IPS-18a (cell line): ENCODE measurements around the gene PHC2.

Source experiments
- H3K27ac ChIP-seq: one replicate; pipeline ENCODE4 v1.5.1; 2013; ENCODE audit warnings: low read length
- H3K27me3 ChIP-seq: one replicate; pipeline ENCODE4 v1.6.1; 2013; ENCODE audit warnings: mild to moderate bottlenecking, low read length; ENCODE audit not compliant: control insufficient read depth, insufficient read depth
- H3K36me3 ChIP-seq: one replicate; pipeline ENCODE4 v1.6.1; 2013; ENCODE audit warnings: low read depth, low read length; ENCODE audit not compliant: control insufficient read depth
- H3K4me1 ChIP-seq: one replicate; pipeline ENCODE4 v1.6.1; 2013; ENCODE audit warnings: low read depth, low read length; ENCODE audit not compliant: control insufficient read depth
- H3K4me3 ChIP-seq: one replicate; pipeline ENCODE4 v1.5.1; 2013; ENCODE audit warnings: low read length
- H3K9ac ChIP-seq: one replicate; pipeline ENCODE4 v1.6.1; 2013; ENCODE audit warnings: mild to moderate bottlenecking, low read length, moderate library complexity
- H3K9me3 ChIP-seq: one replicate; pipeline ENCODE4 v1.6.1; 2013; ENCODE audit warnings: low read depth, low read length; ENCODE audit not compliant: control insufficient read depth

Gene PHC2

DNA sequence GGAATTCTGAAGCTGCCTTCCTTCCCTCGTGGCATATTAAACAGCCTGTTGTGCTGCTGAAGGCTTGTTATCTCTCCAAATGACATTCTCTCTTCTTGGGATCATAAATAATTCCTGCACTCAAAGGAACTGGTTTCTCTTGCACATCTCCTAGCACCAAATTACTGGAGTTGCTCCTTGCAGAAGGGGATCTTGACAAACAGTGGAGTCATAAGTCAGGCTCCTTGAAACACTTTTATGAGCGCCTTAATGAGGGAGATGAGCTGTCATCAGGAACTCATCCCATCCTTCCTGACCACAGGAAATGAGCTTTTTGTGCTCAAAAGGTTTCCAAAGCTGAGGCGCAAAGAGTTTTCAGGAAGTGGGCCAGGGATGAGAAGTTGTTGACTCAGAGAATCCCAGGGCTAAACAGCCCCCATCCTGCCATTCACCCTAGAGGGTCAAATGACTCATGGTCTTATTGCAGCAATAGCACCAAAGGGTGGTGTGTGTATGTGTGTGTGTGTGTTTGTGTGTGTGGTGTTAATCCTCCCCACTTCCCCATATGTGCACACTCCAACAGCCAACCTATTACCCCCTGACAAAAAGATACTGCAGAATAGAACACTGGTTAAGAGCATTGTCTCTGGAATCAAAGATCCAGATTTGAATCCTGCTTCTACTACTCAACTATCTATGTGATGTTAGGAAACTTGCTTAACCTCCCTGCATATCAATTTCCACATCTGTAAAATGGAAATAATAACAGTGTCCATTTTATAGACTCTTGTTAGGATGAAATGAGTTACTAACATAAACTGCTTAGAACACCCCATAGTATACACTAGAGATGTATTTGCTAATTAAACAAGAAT lies 2.8 kb upstream of the PHC2 start:
- Histone ChIP-seq H3K9ac (no peak overlapping the region), H3K27me3 (peaks cover 27% of the 10 kb centered on the region), H3K4me1 (peaks cover 11% of the 10 kb centered on the region), H3K9me3 (no peaks in the 10 kb centered on the region), H3K4me3 (no peak overlapping the region), H3K27ac (no peak overlapping the region), H3K36me3 (no peaks in the 10 kb centered on the region)

DNA sequence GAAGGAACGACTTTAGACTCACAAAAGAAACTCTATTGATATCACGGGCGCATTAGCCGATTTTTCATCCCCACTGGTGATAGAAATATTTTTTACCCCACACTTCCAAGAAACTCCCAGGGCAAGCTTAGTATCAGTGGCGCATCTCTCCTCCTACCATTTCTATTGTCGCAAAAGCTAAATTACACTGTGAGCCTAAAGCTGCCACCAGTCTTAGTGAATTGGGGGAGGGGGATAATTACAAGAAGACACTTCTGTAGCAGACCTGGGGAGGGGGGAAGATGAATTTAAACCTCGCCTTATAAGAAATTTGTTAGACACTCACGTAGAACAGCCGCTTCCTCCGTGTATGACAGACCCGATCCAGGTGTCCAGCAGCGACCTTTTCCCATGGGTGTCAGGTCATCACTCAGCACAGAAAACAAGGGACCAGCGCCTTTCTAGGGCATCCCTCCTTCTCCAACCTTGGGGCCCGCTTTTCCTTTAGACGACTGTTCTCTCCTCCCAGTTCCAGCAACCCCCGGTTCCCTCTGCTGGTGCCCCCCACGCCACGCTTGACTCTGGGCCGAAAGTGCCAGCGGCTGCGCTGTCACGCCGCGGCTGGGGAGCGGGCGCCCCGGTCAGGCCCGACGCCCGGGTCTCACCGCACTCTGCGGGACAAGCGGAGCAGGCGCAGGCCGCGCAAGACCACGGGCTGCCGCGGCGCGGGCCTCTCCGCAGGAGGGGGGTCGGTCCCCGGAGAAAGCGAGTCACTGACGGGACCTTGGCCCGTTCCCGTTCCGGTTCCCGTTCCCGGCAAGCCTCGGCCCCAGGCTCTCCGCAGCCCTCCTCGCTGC lies 821 bp downstream of the PHC2 start:
- Histone ChIP-seq H3K9ac (no peak overlapping the region), H3K4me3 (peak overlapping the region; percentile 62)

DNA sequence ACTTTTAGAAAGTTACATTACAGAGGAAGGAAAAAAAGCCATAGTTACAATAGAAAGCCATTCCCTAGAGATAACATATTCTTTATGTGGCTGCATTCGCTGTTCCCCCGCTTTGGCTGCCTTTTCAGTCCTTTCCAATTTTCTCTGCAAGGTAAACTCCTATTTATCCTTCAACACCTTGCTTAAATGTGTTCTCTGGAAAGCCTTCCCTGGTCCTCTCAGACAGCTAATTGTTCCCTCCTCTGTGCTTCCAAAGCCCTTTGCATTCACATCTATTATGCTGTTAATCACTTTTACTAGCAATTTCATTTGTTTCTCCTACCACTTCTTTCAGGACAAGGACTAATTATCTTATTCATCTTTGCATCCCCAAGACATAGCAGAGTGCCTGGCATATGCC lies 1.6 kb downstream of the PHC2 start:
- Histone ChIP-seq H3K4me1 (peaks cover 13% of the 10 kb centered on the region), H3K9ac (no peak overlapping the region), H3K4me3 (peak overlapping the region; percentile 62), H3K36me3 (no peaks in the 10 kb centered on the region), H3K27me3 (peaks cover 37% of the 10 kb centered on the region), H3K27ac (no peak overlapping the region), H3K9me3 (no peaks in the 10 kb centered on the region)

More for the DNA sequence above, 821 bp downstream of the PHC2 start:
- Histone ChIP-seq H3K36me3 (no peaks in the 10 kb centered on the region), H3K4me1 (peaks cover 11% of the 10 kb centered on the region), H3K27ac (no peak overlapping the region), H3K27me3 (peaks cover 37% of the 10 kb centered on the region), H3K9me3 (no peaks in the 10 kb centered on the region)

DNA sequence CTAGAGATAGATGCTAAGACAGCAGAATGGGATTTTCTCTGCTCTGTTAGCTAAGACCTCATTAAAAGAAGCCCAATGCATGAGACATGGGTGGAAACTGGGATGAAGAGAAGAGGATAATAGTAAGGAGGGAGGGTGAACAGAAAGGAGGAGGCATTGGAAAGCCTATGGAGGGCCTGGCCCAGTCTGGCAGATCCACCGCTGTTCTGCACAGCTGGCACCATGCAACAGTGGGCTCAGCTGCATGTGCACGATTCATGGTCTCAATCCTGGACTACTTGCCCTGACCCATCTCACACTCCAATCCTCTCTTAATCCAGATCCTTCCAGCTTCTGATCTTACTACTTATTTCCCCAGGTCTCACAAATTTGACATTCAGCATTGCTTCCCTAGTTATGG lies 2.2 kb downstream of the PHC2 start:
- Histone ChIP-seq H3K9ac (no peak overlapping the region), H3K4me3 (no peak overlapping the region)

DNA sequence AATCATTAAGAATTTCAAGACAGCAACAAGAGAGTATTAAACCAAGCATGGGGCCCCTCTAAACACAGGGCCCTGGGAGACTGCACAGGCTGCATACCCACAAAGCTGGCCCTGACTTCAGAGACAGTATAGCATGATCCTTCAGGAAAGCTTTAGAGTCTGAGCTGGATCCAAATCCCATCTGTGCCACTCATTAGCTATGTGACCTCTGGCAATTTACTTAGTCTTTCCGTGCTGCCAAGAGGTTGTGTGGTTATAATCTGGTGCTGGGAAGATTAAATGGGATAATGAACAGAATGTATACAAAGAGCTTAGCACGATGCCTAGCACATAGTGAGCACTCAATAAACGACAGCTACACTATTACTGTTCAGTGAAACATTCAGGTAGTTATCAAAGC lies 4.0 kb downstream of the PHC2 start:
- no peak overlapping the region for H3K4me3 ChIP-seq
- H3K27ac ChIP-seq = no peak overlapping the region
- H3K9ac ChIP-seq = no peak overlapping the region
- H3K36me3 ChIP-seq = no peaks in the 10 kb centered on the region
- peaks cover 18% of the 10 kb centered on the region for H3K4me1 ChIP-seq
- no peaks in the 10 kb centered on the region for H3K9me3 ChIP-seq
- peaks cover 35% of the 10 kb centered on the region for H3K27me3 ChIP-seq

More for the DNA sequence above, 2.2 kb downstream of the PHC2 start:
- Histone ChIP-seq H3K4me1 (peaks cover 18% of the 10 kb centered on the region), H3K9me3 (no peaks in the 10 kb centered on the region), H3K27me3 (peaks cover 37% of the 10 kb centered on the region), H3K36me3 (no peaks in the 10 kb centered on the region), H3K27ac (no peak overlapping the region)

DNA sequence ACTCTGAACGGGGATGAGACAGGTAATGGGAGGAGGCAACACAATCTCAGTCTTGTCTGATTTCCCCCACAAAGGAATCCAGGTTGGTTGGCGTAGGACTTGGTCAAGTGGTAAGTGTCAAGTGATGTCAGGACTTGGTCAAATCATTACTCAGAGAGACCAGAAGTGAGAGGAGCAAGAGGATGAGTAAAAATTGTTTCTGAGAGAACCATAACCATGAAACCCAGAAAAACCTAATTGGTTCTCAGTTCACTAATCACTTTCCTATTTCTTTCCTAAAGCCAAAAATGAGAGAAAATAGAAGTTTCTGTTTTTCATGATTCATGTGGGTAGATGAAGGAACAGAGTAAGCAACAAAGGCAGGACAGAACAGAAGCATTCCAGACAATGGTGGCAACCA lies 5.0 kb downstream of the PHC2 start:
- Histone ChIP-seq H3K27ac (no peak overlapping the region), H3K9me3 (no peaks in the 10 kb centered on the region), H3K27me3 (peaks cover 27% of the 10 kb centered on the region), H3K4me1 (peaks cover 18% of the 10 kb centered on the region), H3K9ac (no peak overlapping the region), H3K4me3 (no peak overlapping the region), H3K36me3 (no peaks in the 10 kb centered on the region)

DNA sequence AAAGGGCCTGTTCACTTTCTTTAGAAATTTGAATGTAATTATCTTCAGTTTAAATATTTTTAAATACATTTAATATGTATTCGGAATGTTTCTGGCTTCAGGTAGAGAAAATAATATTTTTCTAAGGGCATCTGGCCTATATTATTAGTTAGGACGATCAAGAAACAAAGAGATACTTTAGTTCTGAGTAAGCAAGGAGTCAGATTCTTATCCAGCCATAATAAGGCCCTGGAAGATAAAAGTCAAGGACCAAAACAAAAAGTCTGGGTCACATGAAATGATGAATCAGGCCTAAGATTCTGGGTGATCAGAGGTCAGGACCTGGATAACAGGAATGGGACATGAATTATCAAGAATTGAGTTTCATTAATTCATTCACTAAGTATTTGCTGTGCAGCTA lies 6.3 kb downstream of the PHC2 start:
- Histone ChIP-seq H3K4me3 (no peak overlapping the region), H3K4me1 (peaks cover 15% of the 10 kb centered on the region), H3K36me3 (no peaks in the 10 kb centered on the region), H3K27me3 (peaks cover 19% of the 10 kb centered on the region), H3K27ac (no peak overlapping the region), H3K9ac (no peak overlapping the region), H3K9me3 (no peaks in the 10 kb centered on the region)

DNA sequence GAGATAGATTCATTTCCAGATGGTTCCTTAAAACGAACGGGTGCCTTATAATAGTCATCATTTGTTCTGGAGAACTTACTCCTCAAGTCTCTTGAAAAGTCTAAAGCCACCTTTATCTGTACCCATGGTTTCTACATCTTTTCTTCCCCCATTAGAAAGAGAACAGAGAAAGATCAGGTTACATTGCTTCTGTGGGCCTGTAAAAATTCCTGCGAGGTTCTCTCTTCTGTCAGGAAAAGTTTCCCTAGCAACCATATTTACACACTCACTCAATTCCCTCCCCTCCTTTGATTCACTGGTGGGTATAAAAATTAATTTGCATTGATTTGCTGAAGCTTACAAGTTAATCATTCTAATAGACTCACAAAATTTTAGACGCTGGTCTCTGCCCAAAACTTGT lies 6.7 kb downstream of the PHC2 start:
- H3K4me3 ChIP-seq = no peak overlapping the region
- H3K36me3 ChIP-seq = no peaks in the 10 kb centered on the region
- no peaks in the 10 kb centered on the region for H3K9me3 ChIP-seq
- H3K27me3 ChIP-seq = peaks cover 15% of the 10 kb centered on the region
- no peak overlapping the region for H3K27ac ChIP-seq
- H3K4me1 ChIP-seq = peaks cover 11% of the 10 kb centered on the region
- H3K9ac ChIP-seq = no peak overlapping the region

DNA sequence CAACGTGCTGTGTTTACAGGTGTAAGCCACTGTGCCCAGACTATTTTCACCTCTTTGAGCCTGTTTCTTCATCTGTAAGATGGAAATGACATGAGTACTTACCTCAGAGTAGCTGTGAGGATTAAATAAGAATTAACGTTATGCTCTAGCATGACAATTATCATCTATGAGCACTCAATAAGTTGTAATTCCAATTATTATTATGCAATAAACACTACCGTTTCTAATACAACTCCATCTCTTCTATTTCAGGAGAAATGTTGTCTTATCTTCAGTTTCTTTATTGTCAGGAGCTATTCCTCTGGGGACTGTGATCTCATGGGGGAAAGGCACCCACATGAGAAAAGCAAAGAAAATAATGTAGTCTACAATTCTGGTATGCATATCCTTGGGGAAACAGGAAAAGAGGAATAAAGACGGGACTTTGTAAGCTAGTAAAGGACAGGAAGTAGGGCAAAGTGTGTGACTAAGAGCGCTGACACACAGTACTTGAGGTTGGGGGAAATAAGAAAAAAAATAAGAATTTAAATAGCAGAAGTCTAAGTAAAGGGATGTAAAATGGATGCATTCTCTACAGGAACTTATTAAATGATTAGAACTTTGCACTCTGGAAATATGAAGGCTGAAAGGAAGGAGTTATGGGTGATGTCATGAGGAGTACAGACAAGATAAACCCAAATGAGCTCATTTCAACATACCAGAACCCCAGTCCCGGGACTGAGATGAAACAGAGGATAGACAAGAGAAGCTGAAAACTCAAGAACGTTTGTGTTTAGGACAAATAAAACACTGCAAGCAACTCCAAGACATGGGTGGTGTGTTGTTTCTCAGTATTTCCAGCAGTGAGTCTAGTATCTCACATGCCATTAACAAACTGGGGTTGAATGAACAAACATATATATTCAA lies 9.8 kb downstream of the PHC2 start:
- H3K27ac ChIP-seq = no peak overlapping the region
- H3K9me3 ChIP-seq = peaks cover under 1% of the 10 kb centered on the region
- H3K36me3 ChIP-seq = no peaks in the 10 kb centered on the region
- H3K4me3 ChIP-seq = no peak overlapping the region
- peaks cover 7% of the 10 kb centered on the region for H3K4me1 ChIP-seq
- no peak overlapping the region for H3K9ac ChIP-seq
- no peaks in the 10 kb centered on the region for H3K27me3 ChIP-seq

DNA sequence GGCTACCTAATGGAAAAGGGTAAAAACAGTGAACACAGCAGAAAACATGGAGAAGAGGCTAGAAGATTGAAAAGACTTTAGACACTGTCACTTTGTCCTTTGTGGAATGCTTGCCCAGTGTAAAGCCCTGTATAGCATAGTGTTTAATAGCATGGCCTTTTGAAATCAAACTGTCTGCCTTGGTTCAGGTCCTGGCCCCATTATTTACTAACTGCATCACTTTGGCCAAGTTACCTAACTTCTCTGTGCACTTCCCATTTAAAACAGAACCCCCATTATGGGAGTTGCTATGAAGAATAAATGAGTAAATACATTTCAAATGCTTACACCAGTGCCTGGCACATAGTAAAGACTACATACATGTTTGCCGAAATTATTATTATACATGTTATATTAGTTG lies 12.1 kb downstream of the PHC2 start:
- Histone ChIP-seq H3K9ac (no peak overlapping the region), H3K27ac (no peak overlapping the region), H3K4me1 (no peaks in the 10 kb centered on the region), H3K4me3 (no peak overlapping the region), H3K36me3 (no peaks in the 10 kb centered on the region), H3K9me3 (peaks cover 7% of the 10 kb centered on the region), H3K27me3 (no peaks in the 10 kb centered on the region)

DNA sequence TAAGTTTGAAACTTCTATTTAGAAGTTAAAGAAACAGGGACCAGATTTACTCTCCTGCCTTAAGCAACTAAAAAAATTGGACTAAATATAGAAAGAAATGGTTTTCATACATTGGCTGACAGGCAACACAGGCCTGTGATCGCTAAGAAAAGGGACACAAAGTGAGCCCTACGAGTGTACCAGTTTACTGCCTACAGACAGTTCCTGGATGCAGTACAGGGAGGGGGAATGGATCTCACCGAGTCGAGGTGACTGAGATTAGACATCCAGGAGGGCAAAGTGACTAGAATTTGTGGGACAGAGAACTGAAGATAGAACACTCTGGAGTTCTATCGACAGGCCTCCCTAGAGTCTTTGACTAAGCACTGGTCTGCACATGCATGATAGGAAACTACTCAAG lies 16.0 kb downstream of the PHC2 start:
- Histone ChIP-seq H3K36me3 (no peaks in the 10 kb centered on the region), H3K4me1 (no peaks in the 10 kb centered on the region), H3K9ac (no peak overlapping the region), H3K27me3 (no peaks in the 10 kb centered on the region), H3K9me3 (peaks cover 7% of the 10 kb centered on the region), H3K4me3 (no peak overlapping the region), H3K27ac (no peak overlapping the region)
